NCI-H510A (cell line): ENCODE data around the gene TESK1.

Experiments used
- DNase-seq: peaks from one replicate; lab custom pipeline; 2025; lab: John Stamatoyannopoulos, UW

The TESK1 gene, protein sequence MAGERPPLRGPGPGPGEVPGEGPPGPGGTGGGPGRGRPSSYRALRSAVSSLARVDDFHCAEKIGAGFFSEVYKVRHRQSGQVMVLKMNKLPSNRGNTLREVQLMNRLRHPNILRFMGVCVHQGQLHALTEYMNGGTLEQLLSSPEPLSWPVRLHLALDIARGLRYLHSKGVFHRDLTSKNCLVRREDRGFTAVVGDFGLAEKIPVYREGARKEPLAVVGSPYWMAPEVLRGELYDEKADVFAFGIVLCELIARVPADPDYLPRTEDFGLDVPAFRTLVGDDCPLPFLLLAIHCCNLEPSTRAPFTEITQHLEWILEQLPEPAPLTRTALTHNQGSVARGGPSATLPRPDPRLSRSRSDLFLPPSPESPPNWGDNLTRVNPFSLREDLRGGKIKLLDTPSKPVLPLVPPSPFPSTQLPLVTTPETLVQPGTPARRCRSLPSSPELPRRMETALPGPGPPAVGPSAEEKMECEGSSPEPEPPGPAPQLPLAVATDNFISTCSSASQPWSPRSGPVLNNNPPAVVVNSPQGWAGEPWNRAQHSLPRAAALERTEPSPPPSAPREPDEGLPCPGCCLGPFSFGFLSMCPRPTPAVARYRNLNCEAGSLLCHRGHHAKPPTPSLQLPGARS

DNA sequence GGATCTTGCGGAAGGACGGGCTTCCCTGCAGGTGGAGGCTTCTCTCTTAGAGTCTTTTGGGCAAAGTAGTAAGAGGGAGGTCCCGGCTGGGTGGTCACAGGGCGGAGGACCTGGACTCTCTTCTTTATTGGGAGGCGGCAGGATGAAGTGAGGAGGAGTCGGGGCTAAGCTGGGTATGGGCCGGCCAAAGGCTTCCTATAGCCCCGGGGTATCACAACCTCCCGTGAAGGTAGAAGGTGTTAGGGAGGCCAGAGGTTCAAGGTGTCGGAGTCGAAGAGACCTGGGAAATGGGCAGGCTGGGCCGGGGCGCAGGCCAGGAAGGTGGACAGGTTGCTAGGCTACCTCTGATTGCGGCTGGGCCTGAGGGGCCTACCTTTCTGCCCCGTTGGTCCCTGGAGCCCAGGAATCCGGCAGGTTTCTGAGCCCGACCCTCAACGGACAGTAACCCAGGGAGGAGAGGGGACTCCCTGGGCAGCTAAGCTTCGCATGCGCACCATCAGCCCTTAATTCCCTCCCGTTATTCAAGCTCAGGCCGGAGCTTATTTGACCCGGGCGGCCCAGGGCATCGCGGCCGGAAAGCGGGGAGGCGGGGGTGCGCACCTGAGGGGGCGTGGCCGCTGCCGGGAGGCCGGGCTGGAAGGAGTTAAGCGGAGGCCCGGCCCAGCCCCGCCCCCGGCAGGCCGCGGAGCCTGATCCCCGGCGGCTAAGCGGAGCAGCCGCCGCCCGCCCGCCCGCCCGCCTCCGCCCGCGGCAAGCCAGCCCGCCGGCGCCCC lies at the start of gene TESK1:
TSS of gene TESK1 (plus strand) at position 685 of the 773 bp plus-strand sequence. CDS start 358 bp downstream, outside the sequence.
- DNase-seq = peak; percentile 43

DNA sequence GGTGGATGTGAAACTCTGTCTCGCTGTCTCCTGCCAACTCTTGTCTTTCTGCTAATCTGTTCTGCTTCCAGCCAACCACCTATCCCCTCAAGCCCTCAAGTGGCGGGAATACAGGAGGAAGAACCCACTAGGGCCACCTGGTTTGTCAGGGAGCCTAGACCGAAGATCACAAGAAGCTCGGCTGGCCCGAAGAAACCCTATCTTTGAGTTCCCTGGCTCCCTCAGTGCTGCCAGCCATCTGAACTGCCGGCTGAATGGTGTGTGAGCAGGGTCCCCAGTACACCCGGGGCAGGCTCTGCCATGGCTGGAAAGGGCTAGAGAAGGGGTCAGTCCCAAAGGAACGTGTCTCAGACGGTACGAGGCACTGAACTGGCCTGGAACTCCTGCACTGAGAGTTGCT lies 49.2 kb upstream of the TESK1 start:
- no peak for DNase-seq

DNA sequence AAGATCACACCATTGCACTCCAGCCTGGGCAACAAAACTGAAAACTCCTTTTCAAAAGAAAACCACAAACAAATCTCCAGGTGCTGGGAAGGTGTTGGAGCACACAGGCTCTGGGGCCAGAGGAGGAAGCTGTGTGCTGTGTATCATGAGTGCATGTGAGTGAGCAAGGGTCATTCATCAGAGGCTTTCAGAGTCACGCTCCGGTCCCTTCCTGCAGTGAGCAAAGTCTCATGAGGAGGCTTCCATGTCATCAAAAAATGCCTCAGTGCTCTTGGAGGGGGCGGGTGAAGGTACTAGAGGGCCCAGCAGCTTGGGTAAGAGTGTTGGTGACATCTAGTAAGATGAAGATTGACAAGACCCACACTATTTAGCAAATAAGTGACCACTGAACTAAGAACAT lies 48.3 kb upstream of the TESK1 start:
- no peak for DNase-seq

DNA sequence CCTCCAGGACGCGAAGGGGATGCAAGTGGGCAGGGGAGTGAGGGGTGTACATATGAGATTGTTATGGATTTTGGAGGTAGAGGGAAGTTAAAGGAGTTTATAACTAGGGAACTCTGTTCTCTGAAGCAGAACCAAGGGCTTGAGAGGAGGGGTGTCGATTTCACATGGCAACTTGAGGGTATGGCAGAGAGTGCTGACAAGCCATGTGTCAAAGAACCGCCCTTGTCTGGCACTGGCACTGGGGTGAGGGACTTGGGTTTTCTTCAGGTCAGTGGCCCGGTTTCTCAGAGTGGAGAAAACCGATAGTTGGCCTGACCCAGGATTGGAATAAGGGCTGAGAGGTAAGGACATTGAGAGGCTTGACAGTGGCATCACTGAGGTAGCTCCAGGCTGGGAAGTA lies 47.7 kb upstream of the TESK1 start:
- no peak for DNase-seq

DNA sequence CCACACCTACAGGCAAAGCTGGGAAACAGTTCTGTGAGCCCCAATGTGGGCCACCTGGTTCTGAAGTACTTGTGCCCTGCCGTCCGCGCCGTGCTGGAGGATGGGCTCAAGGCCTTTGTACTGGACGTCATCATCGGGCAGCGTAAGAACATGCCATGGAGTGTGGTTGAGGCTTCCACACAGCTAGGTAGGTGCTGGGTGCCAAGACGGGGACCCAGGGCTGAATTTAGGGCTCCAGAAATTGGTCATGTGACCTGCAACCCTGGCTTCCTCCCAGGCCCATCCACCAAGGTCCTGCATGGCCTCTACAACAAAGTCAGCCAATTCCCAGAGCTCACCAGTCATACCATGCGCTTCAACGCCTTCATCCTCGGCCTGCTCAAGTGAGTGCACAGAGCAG lies 46.9 kb upstream of the TESK1 start:
- no peak for DNase-seq

DNA sequence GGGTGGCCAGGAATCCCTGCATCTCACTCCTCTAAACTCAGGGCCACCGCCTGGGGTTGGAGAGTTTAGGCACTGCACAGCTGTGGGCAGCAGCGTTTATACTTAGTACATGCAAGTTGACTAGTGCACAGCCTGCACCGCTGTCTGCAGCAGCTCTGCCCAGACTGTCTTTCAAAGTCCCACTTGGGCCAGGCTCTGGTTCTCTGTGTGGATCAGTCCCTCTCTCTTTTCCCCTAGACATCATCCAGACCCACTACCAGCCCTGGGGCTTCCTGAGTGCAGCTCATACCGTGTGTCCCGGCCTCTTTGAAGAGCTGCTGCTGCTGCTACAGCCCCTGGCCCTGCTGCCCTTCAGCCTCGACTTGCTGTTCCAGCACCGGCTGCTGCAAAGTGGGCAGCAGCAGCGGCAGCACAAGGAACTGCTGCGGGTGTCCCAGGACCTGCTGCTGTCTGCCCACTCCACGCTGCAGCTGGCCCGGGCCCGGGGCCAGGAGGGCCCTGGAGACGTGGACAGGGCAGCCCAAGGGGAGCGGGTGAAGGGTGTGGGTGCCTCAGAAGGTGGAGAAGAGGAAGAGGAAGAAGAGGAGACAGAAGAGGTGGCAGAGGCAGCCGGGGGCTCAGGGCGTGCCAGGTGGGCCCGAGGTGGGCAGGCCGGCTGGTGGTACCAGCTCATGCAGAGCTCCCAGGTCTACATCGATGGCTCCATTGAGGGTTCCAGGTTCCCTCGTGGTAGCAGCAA lies 45.1 kb upstream of the TESK1 start:
- DNase-seq = no peak

DNA sequence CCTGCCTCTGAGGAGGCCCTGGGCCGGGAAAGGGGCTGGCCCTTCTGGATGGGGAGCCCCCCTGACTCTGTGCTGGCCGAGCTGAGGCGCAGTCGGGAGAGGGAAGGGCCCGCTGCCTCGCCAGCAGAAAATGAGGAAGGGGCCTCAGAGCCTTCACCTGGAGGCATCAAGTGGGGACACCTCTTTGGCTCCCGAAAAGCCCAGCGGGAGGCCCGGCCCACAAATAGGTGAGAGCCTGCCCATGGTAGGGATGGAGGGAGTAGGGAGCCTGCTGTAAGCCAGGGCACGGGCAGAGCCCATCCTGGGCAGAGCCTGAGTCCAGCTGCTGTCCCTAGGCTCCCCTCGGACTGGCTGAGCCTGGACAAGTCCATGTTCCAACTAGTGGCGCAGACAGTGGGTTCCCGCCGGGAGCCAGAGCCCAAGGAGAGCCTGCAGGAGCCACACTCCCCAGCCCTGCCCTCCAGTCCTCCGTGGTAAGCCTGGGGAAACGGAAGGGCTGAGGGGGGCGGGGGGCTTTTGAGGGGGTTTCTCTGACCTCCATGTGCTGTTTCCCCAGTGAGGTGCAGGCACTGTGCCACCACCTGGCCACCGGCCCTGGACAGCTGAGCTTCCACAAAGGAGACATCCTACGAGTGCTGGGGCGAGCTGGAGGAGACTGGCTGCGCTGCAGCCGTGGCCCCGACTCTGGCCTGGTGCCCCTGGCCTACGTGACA lies 44.3 kb upstream of the TESK1 start:
- DNase-seq = no peak

DNA sequence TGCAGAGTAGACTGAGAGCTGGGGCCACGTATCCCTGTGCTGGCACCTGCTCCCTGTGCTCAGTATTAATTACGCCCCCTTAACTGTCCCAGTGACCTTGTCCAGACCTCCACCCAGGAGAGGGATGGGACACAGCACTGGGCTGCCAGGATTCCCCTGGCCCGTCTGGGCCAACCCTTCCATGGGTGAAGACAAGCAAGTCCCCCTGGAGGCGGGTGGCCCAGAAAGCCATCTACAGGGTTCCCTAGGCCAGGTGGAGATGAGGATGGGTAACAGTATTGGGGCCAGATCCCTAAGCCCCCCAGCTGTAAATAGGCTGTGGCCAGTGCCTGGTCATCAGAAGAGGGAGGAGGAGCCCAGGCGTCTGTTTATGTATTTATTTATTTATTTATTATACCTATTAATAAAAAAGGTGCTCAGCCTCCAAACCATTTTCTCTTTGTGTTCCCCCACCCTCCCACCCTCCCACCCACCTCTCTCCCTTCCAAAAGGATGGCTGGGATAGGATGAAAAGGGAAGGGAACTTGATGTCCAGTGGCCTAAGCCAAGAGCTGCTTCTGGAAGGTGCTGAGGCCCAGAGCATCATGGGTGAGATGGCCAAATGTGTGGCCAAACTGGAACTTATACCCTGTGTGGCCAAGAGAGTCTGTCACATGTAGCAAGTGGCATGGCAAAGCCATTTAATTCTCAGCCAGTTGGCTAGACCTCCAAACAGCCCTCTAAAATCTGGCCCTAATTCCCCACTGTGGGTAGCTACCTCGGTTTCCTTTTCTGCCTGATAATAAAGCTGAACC lies 43.4 kb upstream of the TESK1 start:
- DNase-seq = no peak

DNA sequence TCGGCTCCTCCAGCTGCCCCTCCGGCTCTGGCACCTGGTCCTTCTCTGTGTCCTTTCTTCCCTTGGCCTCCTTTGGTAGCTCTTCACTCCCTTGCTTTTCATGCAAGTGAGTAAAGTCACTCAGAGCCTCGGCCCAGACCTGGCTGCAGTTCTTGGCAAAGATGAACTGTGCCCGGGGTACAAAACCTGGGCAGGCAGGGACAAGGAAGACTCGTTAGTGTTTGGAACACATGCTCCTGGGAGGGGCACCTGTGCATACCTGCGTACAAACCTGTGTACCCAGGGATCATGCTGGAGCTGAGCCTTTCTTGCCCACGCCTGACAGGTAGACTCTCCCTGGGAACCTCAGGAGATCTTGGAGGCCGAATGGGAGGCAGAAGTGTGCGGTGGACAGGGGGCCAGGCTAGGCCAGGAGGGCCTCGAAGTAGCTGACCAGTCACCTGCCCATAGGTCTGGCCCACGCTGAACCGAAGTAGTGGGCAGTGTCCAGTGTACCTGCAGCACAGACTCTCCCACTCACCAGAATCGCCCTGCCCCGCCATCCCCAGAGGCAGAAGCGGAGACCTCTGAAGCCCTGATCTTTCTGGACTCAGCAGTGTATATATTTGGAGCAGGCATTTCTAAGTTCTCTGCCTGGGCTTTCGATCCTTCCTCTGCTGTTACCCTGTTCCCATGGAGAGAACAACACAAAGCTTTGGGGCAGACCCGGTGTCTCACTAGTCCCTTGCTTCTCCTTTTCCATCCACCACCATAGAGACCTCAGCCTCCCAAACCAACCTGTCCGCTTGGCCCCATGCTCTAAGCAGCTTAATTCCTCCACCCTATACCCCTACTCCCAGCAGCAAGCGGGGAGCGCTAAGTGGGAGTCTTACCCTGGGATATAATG lies 41.9 kb upstream of the TESK1 start:
- DNase-seq = no peak

DNA sequence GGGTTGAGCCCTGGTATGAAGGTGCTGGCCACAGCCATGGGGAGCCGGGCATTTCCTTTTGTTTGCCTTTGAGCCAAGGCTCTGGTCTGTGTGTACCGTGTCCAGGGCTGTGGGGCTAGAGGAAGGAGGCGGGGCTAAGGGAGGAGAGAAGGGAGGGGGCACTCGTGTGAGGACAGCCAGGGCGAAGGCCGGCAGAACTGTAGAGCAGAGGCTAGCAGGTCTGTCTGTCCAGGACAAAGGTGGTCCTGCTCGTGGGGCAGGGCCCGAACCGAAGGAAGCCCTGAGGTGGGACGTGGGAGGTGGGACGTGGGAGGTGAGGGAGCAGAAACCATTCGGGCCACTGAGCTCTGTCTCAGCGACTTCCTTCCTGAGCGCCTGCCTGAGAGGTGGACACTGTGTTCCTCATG lies 41.3 kb upstream of the TESK1 start:
- no peak for DNase-seq

DNA sequence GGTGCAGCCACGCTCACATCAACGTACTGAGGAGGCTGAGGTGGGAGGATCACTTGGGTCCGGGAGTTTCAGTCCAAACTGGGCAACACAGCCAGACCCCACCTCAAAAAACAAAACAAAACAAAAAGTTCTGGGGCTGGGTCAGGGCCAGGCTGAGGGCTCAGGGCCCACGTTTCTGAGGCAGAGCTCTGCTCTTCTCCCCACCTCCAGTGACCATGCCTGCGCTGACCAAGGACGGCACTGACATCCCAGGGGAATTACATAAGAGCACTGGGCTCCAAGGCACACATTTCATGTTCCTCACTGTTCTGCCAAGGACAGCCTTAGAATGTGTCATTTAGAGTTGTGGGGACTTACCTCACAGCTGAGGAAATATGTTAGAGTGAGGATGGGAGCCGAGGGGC lies 40.4 kb upstream of the TESK1 start:
- DNase-seq = no peak

DNA sequence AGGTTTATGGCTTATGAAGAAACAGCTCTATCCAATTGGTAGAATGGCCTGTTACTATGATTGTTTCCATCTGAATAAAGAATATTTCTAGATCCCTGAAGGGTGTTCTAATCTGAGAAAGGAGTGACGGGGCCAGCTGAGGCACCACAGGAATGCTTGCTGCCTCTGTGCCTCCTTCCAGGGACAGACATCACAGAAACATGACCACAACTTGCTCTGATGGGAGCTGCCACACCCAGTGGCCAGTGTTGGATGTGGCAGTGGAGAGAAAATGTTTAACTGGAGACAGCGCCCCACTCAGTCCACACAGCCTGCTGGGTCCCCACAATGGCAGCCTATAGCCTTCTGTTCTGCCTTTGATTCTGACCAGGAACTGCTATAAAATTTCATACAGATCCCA lies 38.6 kb upstream of the TESK1 start:
- DNase-seq = no peak

DNA sequence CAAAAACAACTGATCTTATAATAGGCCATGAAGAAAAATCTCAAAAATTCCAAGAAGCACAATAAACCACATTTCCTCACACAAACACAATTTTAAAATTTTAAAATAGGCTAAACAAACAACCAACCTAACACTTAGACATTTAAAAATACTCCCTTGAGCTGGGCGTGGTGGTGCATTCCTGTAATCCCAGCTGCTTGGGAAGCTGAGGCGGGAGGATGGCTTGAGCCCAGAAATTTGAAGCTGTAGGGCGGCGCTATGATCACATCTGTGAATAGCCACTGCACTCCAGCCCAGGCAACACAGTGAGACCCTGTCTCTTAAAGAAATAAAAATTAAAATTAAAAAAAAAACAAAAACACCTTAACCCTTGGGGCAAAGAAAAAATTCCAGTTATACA lies 36.9 kb upstream of the TESK1 start:
- no peak for DNase-seq

DNA sequence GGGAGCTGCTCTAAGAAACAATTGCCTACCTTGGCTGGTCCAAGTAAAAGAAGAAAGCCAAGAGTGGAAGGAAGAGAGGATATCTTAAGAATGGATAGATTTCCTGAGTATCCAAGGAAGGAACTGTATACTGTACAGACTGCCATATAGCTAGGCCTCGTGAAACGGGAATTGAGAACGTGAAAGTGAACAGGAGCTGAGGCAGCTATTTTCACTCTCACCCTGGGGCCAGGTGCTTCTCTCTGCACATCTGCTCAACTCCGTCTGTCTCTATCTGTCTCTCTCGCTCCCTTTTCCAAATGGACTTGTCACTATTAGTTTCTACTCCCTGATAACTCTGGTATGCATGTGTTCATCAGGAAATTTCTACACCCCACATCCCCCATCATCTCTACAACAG lies 35.9 kb upstream of the TESK1 start:
- DNase-seq = no peak

DNA sequence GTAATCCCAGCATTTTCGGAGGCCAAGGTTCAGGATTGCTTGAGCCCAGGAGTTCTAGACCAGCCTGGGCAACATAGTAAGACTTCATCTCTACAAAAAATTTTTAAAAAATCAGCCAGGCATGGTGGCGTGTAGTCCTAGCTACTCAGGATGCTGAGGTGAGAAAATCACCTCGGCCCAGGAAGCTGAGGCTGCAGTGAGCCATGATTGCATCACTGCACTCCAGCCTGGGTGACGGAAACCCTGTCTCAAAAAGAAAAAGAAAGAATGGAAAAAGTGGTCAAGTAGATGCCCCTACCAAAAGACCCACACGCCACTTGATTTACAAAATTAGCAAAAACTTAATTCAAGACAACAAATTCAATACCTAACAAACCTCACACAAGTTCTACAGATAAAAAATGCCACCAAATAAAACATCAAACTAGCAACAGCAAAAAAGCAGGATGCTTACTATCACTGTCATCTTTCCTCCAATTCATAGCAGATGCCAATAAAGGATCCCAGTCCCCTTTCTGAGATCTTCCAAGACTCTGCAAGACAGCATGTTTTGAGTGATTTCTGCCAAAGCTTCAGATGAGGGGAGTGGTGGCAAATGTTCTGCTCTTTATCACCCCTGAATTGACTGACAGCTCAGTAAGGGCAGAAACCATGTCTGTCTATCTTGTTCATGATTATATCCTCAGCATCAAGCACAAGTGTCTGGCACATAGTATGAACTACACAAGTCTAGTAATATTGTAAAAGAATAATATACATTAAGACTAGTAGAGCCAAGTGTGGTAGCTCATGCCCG lies 34.2 kb upstream of the TESK1 start:
- no peak for DNase-seq

DNA sequence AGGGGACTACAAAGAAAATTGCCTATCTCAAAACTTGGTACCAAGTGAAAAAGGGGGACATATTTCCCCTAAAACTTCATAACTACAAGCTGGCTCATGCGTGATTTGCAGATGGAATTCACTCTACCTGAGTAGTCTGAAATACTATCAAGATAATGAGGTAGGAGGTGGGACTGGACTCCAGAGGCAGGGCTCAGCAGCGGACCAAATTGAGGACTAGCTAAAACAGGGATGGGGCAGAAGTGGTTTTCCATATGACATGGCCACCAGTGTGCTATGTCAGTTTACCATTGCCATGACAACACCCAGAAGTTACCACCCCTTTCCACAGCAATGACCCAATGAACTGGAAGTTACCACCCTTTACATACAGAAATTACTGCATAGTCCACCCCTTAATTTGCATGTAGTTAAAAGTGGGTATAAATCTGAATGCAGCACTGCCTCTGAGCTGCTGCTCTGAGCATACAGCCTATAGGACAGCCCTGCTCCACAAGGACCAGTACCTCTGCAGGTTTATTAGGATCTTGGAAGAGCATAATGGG lies 30.4 kb upstream of the TESK1 start:
- no peak for DNase-seq

DNA sequence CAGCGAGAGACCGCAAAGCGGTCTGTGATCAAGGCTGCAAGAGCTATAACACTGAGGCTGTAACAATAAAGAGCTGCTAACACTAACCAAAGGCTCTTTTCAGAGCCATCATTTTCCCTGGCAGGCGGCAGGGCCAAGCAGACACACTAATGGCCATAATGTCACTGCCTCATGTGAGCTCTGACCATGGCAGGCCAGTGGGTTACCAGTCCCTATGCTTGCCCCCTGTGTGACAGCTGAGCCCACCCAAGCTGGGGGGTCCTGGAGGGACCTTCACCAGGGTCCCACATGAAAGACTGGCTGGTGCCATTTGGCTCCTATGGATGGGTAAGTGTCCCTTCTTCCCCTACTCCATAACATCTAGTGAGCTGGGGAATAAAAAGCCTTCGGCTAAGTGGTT lies 29.6 kb upstream of the TESK1 start:
- DNase-seq = no peak

DNA sequence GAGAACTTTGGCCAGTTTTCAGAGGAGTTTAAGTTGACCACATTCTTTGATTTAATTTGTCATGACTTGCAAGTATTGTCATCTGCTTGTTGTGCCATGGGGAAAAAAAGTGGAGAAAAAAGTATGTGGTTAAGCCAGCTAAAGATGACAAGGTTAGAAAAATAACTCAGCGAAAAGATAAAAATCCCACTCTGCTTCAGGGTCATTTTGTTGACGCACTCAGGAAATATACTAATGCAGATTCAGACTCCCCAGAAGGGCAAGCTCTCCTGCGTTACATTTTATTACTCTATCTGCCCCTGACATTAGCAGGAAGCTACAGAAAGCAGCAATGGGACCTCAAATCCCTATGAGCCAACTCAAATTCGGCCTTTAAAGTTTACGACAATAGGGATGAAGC lies 27.6 kb upstream of the TESK1 start:
- no peak for DNase-seq

DNA sequence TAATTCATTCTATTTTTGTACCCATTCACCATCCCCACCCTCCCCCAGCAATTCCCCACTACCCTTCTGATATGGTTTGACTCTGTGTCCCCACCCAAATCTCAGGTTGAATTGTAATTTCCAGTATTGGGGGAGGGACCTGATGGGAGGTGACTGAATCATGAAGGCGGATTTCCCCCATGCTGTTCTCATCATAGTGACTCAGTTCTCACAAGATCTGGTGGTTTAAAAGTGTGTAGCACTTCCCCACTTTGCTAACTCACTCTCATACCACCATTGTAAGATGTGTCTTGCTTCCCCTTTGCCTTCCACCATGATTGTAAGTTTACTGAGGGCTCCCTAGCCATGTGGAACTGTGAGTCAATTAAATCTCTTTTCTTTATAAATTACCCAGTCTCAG lies 25.9 kb upstream of the TESK1 start:
- DNase-seq = no peak
